Upper lobe of left lung (tissue), 6 donors: Measurements from ENCODE around the gene ADAMTSL3. TPM values are rescaled to one million over a fixed set of nuclear protein-coding genes. Genes with fewer than 3 reads are reported as not detected.

ENCODE experiments used
- ATAC-seq, 2 donors: fragments of 200-7000 bp; cut with Tn5 transposase; one replicate each; pipeline ENCODE4 v1.9.1; 2022; ENCODE audit warnings: mild to moderate bottlenecking in 2 of 2, moderate library complexity in 2 of 2; ENCODE audit not compliant: low FRiP score in 2 of 2
- DNase-seq, 2 donors: peaks; one replicate each; pipeline ENCODE4 v3.0.0-alpha.2; 2019 to 2020
- H3K27ac ChIP-seq, 4 donors: fragments of 200-600 bp; sonication (generic); one replicate each; pipeline ENCODE4 v1.5.1; 2016 to 2019
- H3K27me3 ChIP-seq, 4 donors: fragments of 200-600 bp; sonication (generic); one replicate each; pipeline ENCODE4 v1.5.1; 2017 to 2019
- H3K36me3 ChIP-seq, 4 donors: fragments of 200-600 bp; sonication (generic); one replicate each; pipeline ENCODE4 v1.5.1; 2016 to 2019
- H3K4me1 ChIP-seq, 4 donors: fragments of 200-600 bp; sonication (generic); one replicate each; pipeline ENCODE4 v1.5.1; 2018 to 2019
- H3K4me3 ChIP-seq, 4 donors: fragments of 200-600 bp; sonication (generic); one replicate each; pipeline ENCODE4 v1.5.1; 2017 to 2019; ENCODE audit warnings: mild to moderate bottlenecking in 2 of 4, moderate library complexity in 1 of 4
- H3K9me3 ChIP-seq, 4 donors: fragments of 200-600 bp; sonication (generic); one replicate each; pipeline ENCODE4 v1.5.1; 2018 to 2019
- CTCF ChIP-seq, 6 experiments: fragments of 450-650 bp in 4 of 6; fragments of 200-600 bp in 2 of 6; sonication (generic) in 2 of 6; IDR thresholded peaks; one replicate each; pipeline ENCODE4 v1.5.1; 2016 to 2019; ENCODE audit warnings: antibody characterized with exemption in 6 of 6
- EP300 ChIP-seq, 4 donors: sonication (generic); formaldehyde crosslinking; IDR thresholded peaks; one replicate each; pipeline ENCODE4 v1.5.1; 2017; ENCODE audit warnings: antibody characterized with exemption in 4 of 4, control low read depth in 2 of 4
- POLR2A ChIP-seq, 4 donors: fragments of 450-650 bp; IDR thresholded peaks; one replicate each; pipeline ENCODE4 v1.5.1; 2016 to 2017; ENCODE audit warnings: antibody characterized with exemption in 4 of 4, mild to moderate bottlenecking in 2 of 4
- POLR2AphosphoS5 ChIP-seq, 2 donors: sonication (generic); formaldehyde crosslinking; IDR thresholded peaks; one replicate each; pipeline ENCODE4 v1.5.1; 2017; ENCODE audit warnings: antibody characterized with exemption in 2 of 2
- WGBS, 2 donors: methylation state at CpG; one replicate each; pipeline ENCODE4 v1.1.5; 2017 to 2018; 5-methylcytosine and 5-hydroxymethylcytosine counted together
- total RNA-seq, 6 donors: library from RNA; depleted of rRNA in 4 of 6; stranded (reverse); fragments of >200 nt in 4 of 6; gene quantifications; one replicate each; pipeline versions ENCODE4 v1.1.0 to v1.2.1, GENCODE V29; 2016 to 2021
- donor health status: DM: no; HTN: no; CAD: no; lungs with moderate emphysema.
- donor health status: DM: no; HTN: yes; CAD: no; lungs with severe emphysema.

ADAMTSL3 gene
- total RNA-seq, 6 donors from 2014 or later: 8.8 to 22.2 (median 11.7) TPM

GRCh38 chr15:83940136-83940535 is 286.2 kb downstream of the ADAMTSL3 start:
- Histone ChIP-seq H3K27me3 (no peaks in the 10 kb centered on the region), H3K9me3 (no peaks in the 10 kb centered on the region), H3K27ac (no peak overlapping the region), H3K4me3 (no peak overlapping the region), H3K4me1 (no peaks in the 10 kb centered on the region), H3K36me3 (no peaks in the 10 kb centered on the region)
- 78 to 93% methylated on average over 4 of the region's 4 CpGs for WGBS, 2 donors
- no peak for DNase-seq
- no peak for ATAC-seq
- no peak for TF ChIP-seq POLR2AphosphoS5 (IDR thresholded peaks at IDR 0.05)
- no peak for TF ChIP-seq CTCF (IDR thresholded peaks at IDR 0.05)

- no peak overlapping the region for H3K27ac ChIP-seq
- WGBS, 2 donors: 71 to 89% methylated on average over 3 of the region's 3 CpGs
- no peaks in the 10 kb centered on the region for H3K4me1 ChIP-seq
- no peak for DNase-seq
- H3K9me3 ChIP-seq: no peaks in the 10 kb centered on the region
- TF ChIP-seq POLR2AphosphoS5 (IDR thresholded peaks at IDR 0.05): no peak
- TF ChIP-seq EP300 (IDR thresholded peaks at IDR 0.05): no peak
- no peak for TF ChIP-seq CTCF (IDR thresholded peaks at IDR 0.05)
- no peak for TF ChIP-seq POLR2A (IDR thresholded peaks at IDR 0.05)
- H3K27me3 ChIP-seq: no peaks in the 10 kb centered on the region
- no peak for ATAC-seq
- H3K36me3 ChIP-seq: no peaks in the 10 kb centered on the region
- H3K4me3 ChIP-seq: no peak overlapping the region
These were observed 289.1 kb downstream of the ADAMTSL3 start for GRCh38 chr15:83943043-83943442.

GRCh38 chr15:83943849-83944404 is 290.0 kb downstream of the ADAMTSL3 start:
- no peaks in the 10 kb centered on the region for H3K9me3 ChIP-seq
- H3K36me3 ChIP-seq: no peaks in the 10 kb centered on the region
- H3K4me3 ChIP-seq: no peak overlapping the region
- H3K4me1 ChIP-seq: no peaks in the 10 kb centered on the region
- TF ChIP-seq POLR2A (IDR thresholded peaks at IDR 0.05) (no peak), POLR2AphosphoS5 (IDR thresholded peaks at IDR 0.05) (no peak), CTCF (IDR thresholded peaks at IDR 0.05) (no peak), EP300 (IDR thresholded peaks at IDR 0.05) (no peak)
- no peak overlapping the region for H3K27ac ChIP-seq
- WGBS, 2 donors: 81 to 82% methylated on average over 4 of the region's 4 CpGs
- H3K27me3 ChIP-seq: no peaks in the 10 kb centered on the region
- ATAC-seq (no peak), DNase-seq (no peak)

- 55 to 59% methylated on average over 4 of the region's 4 CpGs for WGBS, 2 donors
- no peak for DNase-seq
- Histone ChIP-seq H3K4me1 (no peaks in the 10 kb centered on the region), H3K27me3 (no peaks in the 10 kb centered on the region), H3K9me3 (no peaks in the 10 kb centered on the region), H3K27ac (no peak overlapping the region), H3K4me3 (no peak overlapping the region), H3K36me3 (no peaks in the 10 kb centered on the region)
- ATAC-seq: no peak
- no peak for TF ChIP-seq EP300 (IDR thresholded peaks at IDR 0.05)
- no peak for TF ChIP-seq POLR2A (IDR thresholded peaks at IDR 0.05)
- TF ChIP-seq CTCF (IDR thresholded peaks at IDR 0.05): no peak
- TF ChIP-seq POLR2AphosphoS5 (IDR thresholded peaks at IDR 0.05): no peak
These were observed 293.2 kb downstream of the ADAMTSL3 start for GRCh38 chr15:83947156-83947555.

GRCh38 chr15:83954506-83954905 is 300.6 kb downstream of the ADAMTSL3 start:
- Histone ChIP-seq H3K36me3 (no peaks in the 10 kb centered on the region), H3K9me3 (no peaks in the 10 kb centered on the region), H3K4me3 (no peak overlapping the region), H3K27me3 (no peaks in the 10 kb centered on the region), H3K4me1 (no peaks in the 10 kb centered on the region), H3K27ac (no peak overlapping the region)
- no peak for DNase-seq
- TF ChIP-seq POLR2AphosphoS5 (IDR thresholded peaks at IDR 0.05) (no peak), EP300 (IDR thresholded peaks at IDR 0.05) (no peak), POLR2A (IDR thresholded peaks at IDR 0.05) (no peak), CTCF (IDR thresholded peaks at IDR 0.05) (no peak)
- ATAC-seq: no peak
